HG03460 (cell line): ENCODE data around the gene SLCO6A1.

ENCODE experiments used
- ATAC-seq: cut with Tn5 transposase; IDR thresholded peaks from one replicate; pipeline ENCODE4 v1.9.1; 2021; ENCODE audit not compliant: unreplicated experiment

Gene SLCO6A1

DNA sequence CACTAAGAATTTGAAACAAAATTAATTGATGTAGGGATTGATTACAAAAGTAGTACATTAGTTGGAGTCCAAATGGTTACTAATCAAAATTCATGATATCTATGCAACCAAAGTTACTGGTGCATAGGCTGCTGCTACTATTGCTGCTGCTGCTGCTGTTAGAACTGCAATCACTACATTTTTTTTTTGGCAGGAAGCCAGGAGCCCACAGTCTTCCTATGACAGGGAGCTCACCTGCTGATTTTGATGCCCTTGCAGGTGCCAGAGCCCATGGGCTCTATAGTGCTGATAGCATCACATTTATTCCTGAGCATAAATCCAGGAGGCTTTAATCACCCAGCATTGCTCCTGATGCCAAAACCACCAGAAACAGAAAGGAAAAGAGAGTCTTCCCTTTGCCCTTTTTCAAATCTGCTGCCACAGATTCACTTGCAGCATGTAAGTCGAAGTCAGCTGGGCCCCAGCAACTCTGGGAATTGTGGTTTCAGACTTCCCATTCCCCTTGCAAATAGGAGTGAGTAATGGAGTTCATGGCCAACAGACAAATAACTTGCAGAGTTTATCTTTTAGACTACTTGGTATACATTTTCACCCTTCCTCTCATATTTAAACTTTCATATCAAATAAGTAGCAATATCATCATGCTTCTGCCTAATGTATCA is 17.6 kb downstream of the SLCO6A1 start:
- no peak for ATAC-seq

DNA sequence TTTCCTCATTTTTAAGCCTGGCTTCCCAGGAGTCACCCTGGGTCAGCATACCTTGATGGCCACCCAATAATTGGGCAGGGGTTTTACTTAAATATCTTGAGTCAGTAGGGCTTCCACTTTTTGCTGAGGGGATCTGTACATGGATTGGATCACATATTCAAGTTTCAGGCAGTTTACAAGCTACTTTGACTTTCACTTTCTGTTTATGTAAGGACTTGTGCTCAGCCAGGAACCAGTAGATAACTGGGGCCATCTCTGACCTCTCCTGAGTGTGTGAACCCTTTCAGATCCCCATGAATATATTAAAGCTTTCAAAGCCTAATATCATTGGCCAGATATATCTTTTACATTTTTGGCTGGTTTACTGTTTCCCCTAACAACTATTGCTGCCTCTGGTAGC is 45.1 kb downstream of the SLCO6A1 start:
- ATAC-seq: peak; percentile 86

DNA sequence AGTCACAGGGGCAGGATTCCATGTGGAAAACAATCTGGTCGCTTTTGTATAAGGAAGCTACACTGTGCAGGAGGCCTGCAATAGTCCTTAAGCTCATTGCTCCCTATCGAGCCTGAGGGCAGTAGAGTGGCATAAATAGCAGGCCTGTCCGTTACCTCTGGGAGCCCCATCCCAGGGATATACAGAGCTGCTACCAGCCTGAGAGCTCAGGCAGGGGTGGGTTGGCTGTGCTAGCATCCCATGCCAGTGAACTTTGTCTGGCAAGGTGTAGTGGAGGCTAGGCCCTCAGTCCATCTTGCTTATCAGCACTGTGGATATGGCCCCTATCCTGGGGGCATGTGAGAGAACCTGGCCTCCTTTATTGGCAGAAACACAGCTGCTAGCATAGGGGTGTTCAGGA is 47.7 kb downstream of the SLCO6A1 start:
- ATAC-seq: no peak

DNA sequence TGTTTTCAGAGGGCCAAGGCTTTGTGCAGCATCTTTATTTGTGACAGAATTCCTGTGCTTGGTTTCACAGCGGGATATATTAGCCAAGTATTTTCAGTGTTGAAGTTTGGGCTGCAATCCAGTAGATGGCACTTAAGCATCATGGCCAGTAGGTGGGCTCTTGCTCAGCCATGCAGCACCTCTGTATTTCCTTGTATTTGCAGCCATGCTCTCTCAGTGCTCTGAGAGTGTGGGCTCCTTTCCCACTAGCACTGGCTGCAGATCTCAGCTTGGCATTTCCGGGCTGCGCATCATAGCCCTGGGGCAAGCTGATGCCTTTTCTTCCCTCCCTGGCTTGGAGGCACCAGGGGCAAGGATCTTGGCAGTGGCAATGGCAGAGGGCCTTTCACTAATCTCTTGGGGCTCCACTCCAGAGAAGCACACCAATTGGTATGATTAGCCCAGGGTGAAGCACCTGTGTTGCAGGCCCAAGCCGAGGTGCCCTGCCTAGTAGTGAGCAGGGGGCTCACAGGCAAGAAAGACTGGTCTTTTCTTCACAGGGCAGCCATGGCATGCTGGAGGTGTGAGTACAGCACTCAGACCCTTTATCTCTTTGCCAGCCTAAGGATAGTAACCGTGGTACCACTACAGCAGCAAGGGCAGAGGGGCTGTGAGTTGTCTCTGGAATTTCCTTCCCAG is 48.3 kb downstream of the SLCO6A1 start:
- ATAC-seq: peak; percentile 45

DNA sequence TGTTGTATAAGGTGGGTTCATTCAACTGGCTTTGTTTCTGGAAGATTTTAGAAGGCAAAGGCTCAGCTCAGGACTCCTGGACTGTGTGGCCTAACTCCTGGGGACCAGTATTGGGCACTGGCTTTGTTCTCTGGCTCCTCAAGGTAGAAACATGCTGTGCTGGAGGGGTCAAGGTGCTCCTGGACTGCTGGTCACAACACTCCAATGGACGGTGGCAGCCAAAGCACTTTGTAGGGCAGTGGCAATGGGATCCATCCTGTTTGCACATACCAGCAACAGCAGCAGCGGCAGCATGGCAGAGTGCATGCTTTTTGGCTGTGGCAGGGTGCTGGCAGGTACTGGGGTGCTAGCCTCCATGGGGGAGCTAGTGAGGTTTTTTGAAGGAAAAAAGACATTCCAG is 65.3 kb downstream of the SLCO6A1 start:
- no peak for ATAC-seq

DNA sequence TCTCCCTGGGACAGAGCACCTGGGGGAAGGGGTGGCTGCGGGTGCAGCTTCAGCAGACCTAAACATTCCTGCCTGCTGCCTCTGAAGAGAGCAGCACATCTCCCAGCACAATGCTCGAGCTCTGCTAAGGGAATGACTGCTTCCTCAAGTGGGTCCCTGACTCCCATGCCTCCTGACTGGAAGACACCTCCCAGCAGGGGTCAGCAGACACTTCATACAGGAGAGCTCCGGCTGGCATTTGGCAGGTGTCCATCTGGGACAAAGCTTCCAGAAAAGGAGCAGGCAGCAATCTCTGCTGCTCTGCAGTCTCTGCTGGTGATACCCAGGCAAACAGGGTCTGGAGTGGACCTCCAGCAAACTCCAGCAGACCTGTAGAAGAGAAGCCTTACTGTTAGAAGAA is 77.2 kb downstream of the SLCO6A1 start:
- ATAC-seq: no peak

DNA sequence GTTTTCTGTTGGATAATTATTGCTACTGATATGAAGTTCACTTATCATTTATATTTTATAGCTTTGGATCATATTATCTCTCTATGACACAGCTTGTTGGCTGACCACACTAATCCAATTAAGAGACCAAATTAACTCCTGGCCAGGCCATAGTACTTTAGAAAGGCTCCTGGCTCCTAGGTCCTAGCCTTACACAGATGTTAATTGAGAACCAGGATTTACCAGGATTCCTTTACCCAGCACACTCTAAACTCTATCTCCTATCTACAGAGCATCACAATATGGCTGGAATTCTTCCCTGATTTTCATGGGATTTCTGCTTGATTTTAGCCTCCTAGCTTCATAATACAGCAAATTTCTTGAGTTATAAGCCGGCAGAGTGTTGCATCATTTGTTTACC is 80.3 kb downstream of the SLCO6A1 start:
- no peak for ATAC-seq

DNA sequence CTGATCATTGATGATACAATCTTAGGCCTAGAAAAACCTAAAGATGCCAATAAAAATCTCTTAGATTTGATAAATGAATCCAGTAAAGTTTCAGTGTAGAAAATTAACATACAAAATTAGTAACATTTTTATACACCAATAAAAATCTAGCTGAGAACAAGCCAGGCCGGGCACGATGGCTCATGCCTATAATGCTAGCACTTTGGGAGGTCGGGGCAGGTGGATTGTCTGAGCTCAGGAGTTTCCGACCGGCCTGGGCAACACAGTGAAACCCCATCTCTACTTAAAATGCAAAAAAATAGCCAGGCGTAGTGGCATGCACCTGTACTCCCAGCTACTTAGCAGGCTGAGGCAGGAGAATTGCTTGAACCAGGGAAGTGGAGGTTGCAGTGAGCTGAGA is 84.4 kb downstream of the SLCO6A1 start:
- no peak for ATAC-seq

DNA sequence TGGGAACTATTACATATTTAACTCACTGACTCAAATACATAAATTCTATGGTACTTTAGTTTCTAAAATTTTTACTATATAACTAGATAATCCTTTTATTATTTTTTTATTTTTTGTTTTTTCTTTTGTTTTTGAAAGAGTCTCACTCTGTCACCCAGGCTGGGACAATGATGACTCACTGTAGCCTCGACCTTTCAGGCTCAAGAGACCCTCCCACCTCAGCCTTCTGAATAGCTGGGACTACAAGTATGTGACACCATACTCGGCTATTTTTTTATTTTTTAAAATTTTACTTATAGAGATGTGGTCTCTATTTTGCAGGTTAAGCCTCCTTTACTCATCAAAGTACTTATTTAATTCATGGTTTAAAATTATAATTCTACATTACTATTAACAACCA is 110.6 kb downstream of the SLCO6A1 start:
- ATAC-seq: no peak

DNA sequence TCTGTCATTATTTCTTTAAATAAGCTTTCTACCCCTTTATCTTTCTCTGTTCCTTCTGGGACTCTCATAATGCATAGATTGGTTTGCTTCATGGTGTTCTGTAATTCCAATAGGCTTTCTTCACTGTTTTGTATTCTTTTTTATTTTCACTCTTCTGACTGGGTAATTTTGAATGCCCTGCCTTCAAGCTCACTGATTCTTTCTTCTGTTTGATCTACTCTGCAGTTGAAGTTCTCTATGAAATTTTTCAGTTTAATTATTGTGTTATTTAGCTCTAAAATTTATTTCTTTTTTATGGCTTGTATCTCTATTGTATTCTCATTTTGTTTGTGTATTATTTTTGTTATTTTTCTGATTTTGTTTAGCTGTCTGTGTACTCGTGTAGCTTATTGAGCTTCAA is 113.4 kb downstream of the SLCO6A1 start:
- ATAC-seq: no peak

DNA sequence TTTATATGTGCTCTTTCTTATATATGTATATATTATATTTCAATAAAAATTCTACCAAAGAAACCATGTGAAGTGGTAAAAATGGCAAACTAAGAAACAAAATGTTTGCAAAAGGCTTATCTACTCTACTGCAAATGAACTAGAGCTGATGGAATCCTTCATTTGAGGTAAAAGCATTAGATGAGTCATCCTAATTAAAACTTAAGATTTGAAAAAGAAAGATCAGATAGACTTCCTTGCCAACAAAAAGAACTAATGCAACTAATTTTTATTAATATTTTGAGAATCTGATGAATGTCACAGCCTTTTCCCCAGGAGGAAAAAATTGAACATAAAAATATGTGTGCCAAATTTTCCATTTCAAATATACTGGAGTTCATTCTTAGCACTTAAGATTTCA is 118.6 kb downstream of the SLCO6A1 start:
- ATAC-seq: no peak

DNA sequence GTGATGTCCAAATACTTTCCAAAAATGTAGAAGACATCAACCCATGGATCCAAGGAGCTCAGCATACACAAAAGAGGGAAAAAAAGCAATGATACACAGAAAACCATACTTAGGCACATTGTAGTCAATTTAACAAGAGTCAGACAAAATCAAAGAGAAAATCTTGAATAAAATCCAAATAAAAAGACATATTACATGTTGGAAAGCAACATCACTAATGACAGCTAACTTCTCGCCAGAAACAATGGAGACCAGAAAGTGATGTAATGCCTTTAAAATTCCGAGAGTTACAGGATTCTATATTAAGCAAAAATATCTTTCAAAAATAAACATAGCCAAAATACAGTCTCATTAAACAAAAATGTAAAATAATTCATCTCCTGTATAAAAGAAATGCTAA is 122.9 kb downstream of the SLCO6A1 start:
- no peak for ATAC-seq

DNA sequence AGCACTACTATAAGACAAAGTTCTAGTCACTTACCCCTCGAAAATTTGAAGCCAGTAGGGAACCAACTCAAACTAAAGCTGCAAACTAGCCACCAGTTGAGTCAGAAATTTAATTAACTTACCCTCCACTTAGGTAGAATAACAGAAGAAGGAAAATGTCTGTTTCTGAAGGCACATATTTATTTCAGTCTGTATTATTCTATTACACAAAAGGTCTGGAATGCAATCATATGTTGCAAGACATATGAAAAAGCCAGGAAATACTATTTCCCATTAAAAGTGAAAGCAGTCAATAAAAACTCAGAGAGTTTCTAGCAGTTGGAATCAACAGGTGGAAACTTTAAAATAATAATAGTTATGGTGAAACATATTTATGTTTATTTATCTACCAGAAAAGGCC is 123.5 kb downstream of the SLCO6A1 start:
- ATAC-seq: no peak

DNA sequence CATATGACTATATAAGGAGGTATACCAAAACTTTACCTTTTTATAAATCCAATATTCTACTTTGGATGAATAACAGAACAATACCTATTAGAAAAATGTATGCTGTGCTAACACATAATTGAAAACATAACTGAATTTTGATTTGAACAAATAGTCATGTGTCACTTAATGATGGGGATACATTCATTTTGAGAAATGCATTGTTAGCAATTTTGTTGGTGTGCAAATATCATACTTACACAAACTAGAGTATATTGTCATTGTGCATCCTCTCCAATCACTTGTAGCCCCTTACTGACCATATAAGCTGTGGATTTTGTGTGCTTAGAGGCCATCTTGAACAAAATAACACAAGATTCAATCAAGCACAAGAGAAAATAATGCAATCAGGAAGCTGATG is 130.4 kb downstream of the SLCO6A1 start:
- no peak for ATAC-seq

DNA sequence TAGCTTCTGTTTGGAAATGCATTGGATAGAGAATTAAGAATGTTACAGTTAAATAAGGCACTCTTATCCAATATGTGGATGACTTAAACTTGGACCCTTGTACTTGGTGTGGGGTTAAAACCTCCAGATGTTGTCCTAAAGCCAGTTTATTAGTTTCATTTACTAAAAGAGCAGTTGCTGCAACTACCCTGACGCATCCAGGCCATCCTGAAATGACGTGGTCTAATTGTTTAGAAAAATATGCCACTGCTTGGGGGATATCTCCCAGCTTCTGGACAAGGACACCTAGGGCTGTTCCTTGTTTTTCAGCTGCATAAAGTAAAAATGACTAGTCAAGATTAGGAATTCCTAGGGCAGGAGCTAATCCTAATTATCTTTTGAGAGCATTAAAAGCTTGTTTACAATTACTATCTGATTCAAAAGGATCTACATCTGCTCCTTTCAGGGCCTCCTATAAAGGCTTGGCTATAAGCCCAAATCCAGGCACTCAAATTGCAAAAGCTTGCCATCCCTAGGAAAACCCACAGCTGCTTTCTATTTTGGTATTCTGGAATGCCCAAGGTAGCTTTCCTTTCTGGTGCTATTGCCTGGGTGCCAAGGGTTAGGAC is 157.0 kb downstream of the SLCO6A1 start:
- no peak for ATAC-seq

DNA sequence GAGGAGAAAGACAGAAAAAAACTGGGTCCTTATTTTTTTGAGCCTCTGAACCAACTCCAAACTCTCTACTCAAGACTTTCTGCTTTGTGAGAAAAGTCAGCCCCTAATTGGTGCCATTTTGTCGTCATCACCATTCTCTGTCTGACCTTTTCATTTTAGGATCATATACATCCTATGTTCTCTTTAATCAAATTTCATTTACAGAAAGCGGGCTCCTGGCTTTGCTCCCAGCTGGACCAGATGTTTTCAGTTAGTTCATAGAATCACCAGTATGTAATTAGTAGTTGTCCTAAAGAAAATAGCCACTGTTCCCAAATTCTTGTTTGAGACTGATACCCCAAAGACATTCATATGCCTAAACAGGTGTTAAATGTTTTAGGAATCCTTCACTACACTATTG is 174.1 kb downstream of the SLCO6A1 start:
- ATAC-seq: no peak
